KOPT-K1 (cell line): ENCODE data around the gene SPOCK1.
"Not testable (repeated sequence)": the region's sequence is repeated elsewhere in the genome, so short reads cannot be mapped to it uniquely, and the experiment has no call there.

Experiments used
- H3K27ac ChIP-seq: fragments of 200-600 bp; sonication (generic); 2 replicates; pipeline ENCODE4 v1.5.1; 2016; ENCODE audit warnings: antibody characterized with exemption, mild to moderate bottlenecking, low read depth, low read length; ENCODE audit not compliant: poor library complexity, severe bottlenecking
- H3K36me3 ChIP-seq: fragments of 200-600 bp; sonication (generic); 2 replicates; pipeline ENCODE4 v1.5.1; 2017; ENCODE audit warnings: antibody characterized with exemption, mild to moderate bottlenecking, low read length, moderate library complexity; ENCODE audit not compliant: insufficient read depth
- H3K9me3 ChIP-seq: fragments of 200-600 bp; sonication (generic); 2 replicates; pipeline ENCODE4 v1.5.1; 2017; ENCODE audit warnings: antibody characterized with exemption, low read length, mild to moderate bottlenecking; ENCODE audit not compliant: insufficient read depth, poor library complexity, severe bottlenecking

Gene SPOCK1

GRCh38 chr5:136953346-136954069 lies 545.6 kb downstream of the SPOCK1 start:
- H3K36me3 ChIP-seq, H3K9me3 ChIP-seq, H3K27ac ChIP-seq: not testable (repeated sequence)

- Histone ChIP-seq H3K27ac (no peak overlapping the region), H3K36me3 (no peaks in the 10 kb centered on the region), H3K9me3 (no peaks in the 10 kb centered on the region)
Measured at GRCh38 chr5:136927571-136927970, 571.6 kb downstream of the SPOCK1 start.

GRCh38 chr5:136926073-136926472 lies 573.1 kb downstream of the SPOCK1 start:
- Histone ChIP-seq H3K9me3 (no peaks in the 10 kb centered on the region), H3K36me3 (no peaks in the 10 kb centered on the region)

More at GRCh38 chr5:136926073-136926472, 573.1 kb downstream of the SPOCK1 start:
- no peak overlapping the region for H3K27ac ChIP-seq
